HG02571 (cell line): ENCODE data around the gene AKR7A2.
"Not testable (repeated sequence)": the region's sequence is repeated elsewhere in the genome, so short reads cannot be mapped to it uniquely, and the experiment has no call there.

ENCODE experiments used
- ATAC-seq: cut with Tn5 transposase; IDR thresholded peaks from one replicate; pipeline ENCODE4 v1.9.1; 2021; ENCODE audit warnings: mild to moderate bottlenecking, moderate library complexity; ENCODE audit not compliant: unreplicated experiment

Gene AKR7A2

DNA sequence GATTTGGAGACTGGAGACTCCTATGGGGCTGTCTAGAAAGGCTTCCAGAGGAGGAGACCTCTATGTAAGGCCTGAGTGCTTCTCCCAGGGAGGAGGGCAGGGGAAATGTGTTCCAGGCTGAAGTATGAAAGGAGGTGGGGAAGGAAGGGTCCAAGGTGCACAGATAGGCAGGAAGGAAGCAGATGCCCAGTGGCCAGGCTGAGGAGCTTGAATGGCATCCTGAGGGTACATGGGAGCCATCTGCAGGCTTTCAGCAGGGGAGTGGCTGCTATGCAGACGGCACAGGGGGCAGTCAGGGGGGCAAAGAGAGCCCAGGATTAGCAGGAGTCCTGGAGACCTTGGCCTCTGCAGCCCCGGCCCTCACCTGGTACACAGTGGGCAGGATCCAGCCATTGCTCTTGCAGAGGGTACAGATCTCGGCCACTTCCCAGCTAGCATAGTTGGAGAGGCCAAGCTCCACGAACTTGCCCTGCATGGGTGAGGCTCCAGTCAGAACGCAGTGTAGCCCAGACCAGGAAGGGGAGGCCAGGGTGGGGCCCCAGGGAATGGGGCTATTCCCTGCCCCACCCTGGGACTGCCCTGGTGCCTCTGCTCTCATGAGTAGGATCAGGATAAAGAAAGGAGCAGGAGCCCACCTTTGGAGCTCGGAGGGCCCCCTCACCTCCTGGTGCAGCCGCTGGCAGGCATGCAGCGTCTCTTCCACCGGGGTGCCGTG is 4.0 kb downstream of the AKR7A2 start:
- no peak for ATAC-seq

DNA sequence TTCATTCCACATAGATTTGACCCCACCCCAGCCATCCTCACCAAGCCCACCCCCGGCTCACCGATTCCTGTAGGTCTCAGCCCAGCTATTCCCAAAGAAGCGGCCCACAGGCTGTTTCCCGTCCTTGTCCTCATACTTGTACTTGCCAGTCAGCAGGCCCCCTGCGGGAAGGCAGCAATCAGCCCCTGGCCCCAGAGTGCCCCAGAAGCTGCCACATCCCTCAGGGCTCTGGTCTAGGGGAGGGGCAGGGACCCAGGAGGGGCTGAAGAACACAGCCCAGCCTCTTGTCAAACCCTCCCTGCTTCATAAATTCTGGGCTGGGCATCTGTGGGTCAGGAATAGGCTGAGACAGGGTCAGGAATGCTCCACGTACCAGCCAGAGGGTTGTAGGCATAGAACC is 5.0 kb downstream of the AKR7A2 start:
- ATAC-seq, result no peak

DNA sequence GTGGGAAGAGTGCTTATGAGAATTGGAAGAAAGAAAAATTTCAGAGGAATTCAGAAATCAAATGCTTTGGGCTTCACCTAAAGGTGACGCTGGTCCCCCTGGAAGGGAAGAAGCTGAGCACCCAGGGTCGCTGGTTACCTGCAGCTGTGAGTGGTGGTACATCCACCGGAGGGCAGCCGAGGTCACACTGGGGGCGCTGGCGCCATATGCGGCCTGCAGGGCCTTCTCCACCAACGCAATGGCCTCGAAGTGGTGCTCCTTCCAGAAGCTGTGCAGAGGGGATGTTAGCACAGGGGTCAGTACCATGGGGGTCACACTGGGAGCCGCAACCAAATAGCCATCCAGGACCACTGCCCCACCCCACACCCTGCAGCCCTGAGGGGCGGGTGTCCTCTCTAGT is 6.1 kb downstream of the AKR7A2 start:
- no peak for ATAC-seq

GRCh38 chr1:19304081-19304480 is 7.9 kb downstream of the AKR7A2 start:
- ATAC-seq, result not testable (repeated sequence)

DNA sequence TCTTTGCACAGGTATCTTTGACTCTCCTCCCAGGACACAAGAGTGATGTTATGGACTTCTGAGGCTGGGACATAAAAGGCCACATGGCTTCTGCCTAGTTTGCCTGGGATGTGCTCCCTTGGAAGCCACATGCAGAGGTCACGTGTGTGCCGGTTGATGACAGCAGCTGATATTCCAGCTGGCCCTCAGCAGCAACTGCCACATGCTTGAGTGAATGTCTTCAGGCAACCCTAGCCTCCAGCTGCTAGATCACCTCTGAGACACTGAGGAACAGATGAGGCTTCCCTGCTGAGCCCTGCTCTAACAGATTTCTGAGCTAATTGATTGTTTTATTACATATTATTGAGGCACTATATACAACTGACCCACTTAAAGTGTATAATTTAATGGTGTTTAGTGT is 11.7 kb downstream of the AKR7A2 start:
- no peak for ATAC-seq

- no peak for ATAC-seq
Observed at GRCh38 chr1:19294638-19295037, 17.3 kb downstream of the AKR7A2 start.

DNA sequence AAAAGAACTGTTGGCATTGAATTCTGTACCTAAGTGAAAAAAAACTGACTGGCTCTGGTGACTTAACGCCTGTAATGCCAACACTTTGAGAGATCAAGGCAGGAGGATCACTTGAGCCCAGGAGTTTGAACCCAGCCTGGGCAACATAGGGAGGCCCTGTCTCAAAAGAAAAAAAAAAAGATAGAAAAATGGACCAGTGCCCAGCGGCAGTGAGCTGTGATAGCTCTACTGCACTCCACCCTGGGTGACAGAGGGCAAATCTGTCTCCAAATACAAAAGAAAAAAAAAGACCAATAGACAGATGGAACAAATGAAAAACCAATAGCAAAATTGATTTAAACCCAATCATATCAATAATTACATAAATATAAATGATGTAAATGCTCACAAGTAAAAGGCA is 22.7 kb downstream of the AKR7A2 start:
- no peak for ATAC-seq

DNA sequence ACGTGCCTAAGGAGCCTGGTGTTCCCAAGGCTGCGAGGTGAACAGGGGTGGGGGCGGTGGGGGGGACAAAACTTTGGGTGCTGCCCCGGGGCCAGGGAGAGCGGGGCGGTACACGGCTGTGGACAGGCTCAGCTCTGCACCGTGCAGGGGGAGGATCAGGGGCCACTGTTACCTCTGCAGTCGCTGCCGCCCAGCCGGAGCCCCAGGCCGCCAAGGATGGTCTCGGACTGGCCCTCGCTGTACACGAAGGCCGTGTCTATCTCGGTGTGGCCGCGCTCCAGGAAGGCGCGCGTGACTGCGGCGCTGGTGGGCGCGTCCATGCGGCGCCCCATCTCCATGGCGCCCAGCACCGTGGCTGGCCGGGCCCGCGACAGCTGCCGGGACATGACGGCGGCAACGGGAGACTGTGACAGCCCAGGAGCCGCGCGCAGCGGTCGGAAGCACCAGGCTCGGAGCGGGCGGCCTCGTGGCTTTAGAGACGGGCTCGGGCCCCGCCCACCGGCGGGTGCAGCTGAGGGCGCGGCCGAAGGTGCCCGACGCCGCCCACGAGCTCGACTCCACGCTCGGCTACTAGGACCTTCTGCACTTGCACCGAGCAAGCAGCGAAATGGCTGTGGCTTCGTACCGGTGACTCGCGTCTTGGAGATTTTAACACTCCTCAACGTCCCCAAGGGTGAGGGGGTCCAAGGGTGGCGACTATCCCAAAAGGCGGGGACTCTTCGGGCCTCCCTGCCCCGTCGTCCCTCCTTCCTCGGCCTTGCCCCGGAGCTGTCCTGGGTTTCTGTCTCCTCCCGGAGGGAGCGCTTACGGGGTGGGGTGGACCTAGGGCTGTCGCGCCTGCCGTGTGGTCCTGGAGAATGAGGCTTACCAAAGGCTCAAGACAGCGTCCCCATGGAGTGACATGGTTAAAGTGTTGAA is 23.4 kb downstream of the AKR7A2 start, which contains the start of gene AKR7A3:
TSS of gene AKR7A3 (minus strand) at position 447 of the 918 bp plus-strand sequence. CDS start at position 386, 61 bp downstream.
- not testable (repeated sequence) for ATAC-seq

- ATAC-seq, result no peak
Observed at GRCh38 chr1:19287436-19288185, 24.3 kb downstream of the AKR7A2 start.

DNA sequence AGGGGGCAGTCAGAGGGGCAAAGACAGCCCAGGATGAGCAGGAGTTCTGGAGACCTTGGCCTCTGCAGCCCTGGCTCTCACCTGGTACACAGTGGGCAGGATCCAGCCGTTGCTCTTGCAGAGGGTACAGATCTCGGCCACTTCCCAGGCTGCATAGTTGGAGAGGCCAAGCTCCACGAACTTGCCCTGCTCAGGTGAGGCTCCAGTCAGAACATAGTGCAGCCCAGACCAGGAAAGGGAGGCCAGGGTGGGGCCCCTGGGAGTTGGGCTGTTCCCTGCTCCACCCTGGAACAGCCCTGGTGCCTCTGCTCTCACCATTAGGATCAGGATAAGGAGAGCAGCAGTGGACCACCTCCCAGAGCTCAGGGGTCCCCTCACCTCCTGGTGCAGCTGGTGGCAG is 26.1 kb downstream of the AKR7A2 start:
- ATAC-seq, result not testable (repeated sequence)

- not testable (repeated sequence) for ATAC-seq
Observed at GRCh38 chr1:19285366-19285765, 26.6 kb downstream of the AKR7A2 start.

- no peak for ATAC-seq
Observed at GRCh38 chr1:19284881-19285280, 27.1 kb downstream of the AKR7A2 start.

DNA sequence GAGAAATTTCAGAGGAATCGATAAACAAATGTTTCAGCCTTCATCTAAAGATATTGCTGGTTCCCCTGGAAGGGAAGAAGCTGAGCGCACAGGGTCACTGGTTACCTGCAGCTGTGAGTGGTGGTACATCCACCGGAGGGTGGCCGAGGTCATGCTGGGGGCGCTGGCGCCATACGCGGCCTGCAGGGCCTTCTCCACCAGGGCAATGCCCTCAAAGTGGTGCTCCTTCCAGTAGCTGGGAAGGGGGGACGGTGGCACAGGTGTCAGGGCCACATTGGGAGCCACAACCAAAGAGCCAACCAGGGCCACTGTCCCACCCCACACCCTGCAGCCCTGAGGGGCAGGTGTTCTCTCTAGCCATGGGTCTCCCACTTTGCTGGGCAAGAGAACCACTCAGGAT is 28.1 kb downstream of the AKR7A2 start:
- no peak for ATAC-seq

DNA sequence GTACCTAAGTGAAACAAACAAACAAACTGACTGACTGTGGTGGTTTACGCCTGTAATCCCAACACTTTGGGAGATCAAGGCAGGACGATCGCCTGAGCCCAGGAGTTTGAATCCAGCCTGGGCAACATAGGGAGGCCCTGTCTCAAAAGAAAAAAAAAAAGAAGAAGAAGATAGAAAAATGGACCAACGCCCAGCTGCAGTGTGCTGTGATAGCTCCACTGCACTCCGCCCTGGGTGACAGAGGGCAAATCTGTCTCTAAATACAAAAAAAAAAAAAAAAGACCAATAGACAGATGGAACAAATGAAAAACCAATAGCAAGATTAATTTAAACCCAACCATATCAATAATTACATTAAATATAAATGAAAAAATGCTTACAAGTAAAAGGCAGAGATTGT is 37.3 kb downstream of the AKR7A2 start:
- ATAC-seq, result no peak

GRCh38 chr1:19273844-19274531 is 38.0 kb downstream of the AKR7A2 start:
- not testable (repeated sequence) for ATAC-seq

DNA sequence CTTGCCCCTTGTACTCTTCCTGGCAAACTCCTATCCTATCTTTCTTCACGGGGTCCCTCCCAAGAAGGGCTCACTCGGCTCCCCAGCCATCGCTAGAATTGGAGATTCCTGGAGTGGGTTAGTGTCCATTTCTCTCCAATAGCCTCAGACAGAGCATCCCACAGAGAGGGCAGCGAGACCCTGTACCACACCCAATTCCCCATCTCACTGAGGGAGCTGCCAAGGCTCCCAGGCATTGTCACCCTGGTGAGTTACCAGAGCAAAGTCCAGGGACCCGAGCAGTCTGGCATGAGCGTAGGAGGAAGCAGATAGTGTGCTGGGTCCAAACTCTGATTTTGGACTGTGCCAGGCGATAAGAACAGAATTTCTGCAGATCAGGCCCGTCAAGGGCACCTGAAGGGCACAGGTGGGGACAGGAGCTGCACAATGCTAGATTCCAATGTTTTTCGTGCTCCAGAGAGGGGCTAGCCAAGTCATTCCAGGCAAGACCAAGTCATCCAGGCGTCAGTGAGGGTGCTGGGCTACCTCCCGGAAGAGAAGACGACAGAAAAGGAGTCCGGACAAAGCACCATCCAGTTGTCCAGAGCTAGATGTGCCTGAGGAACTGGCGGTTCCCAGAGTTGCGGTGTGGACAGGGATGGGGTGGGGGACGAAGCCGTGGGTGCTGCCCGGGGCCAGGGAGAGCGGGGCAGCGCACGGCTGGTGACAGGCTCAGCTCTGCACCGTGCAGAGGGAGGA is 38.7 kb downstream of the AKR7A2 start:
- no peak for ATAC-seq

GRCh38 chr1:19272064-19272463 is 39.9 kb downstream of the AKR7A2 start:
- ATAC-seq, result no peak

GRCh38 chr1:19270343-19270730 is 41.6 kb downstream of the AKR7A2 start:
- not testable (repeated sequence) for ATAC-seq

DNA sequence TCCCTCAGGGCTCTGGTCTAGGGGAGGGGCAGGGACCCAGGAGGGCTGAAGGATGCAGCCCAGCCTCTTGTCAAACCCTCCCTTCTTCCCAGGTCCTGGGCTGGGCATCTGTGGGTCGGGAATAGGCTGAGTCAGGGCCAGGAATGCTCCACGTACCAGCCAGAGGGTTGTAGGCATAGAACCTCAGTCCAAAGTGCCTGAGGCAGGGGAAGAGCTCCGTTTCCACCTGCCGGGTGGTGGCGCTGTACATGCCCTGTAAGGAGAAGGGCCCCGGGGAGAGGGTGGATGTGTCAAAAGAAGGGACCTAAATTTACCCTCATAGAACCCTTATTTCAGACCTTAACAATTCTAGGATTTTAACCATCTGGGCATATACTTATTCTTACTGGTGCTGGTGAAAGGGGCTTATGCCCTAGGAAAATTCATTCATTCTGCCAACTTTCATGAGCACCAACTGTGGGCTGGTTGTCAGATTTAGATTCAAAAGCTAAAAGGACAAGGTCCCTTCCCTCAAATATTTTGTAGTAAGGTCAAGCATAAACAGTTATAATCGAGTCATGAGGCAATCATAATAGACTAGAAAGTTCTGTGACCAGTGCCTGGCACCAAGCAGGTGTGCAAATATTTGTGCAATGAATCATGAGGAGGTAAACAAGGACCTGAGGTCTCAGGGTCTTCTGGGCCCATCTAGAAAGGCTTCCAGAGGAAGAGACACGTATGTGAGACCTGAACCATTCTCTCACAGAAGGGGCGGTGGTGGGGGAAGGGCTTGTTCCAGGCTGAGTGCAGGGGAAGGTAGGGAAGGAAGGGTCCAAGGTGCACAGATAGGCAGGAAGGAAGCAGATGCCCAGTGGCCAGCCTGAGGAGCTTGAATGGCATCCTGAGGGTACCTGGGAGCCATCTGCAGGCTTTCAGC is 42.3 kb downstream of the AKR7A2 start:
- not testable (repeated sequence) for ATAC-seq
